ENCODE data around the gene PDS5A.
"Not testable (repeated sequence)": the region's sequence is repeated elsewhere in the genome, so short reads cannot be mapped to it uniquely, and the experiment has no call there.

Gene PDS5A

GRCh38 chr4:39913471-39913870 lies 64.2 kb downstream of the PDS5A start:
- Histone ChIP-seq H3K79me2 (ENCODE audit: low read length) (peaks cover 9% of the 10 kb centered on the region), H3K4me3 (ENCODE audit: low read length) (no peak overlapping the region), H3K9me3 (replicated peaks; ENCODE audit: insufficient read depth, low read length) (no peaks in the 10 kb centered on the region), H3K4me2 (ENCODE audit: low read depth, low read length) (no peak overlapping the region), H2AFZ (ENCODE audit: low read length) (no peak overlapping the region), H3K36me3 (replicated peaks; ENCODE audit: insufficient read depth, low read length) (peaks cover 8% of the 10 kb centered on the region), H4K20me1 (ENCODE audit: insufficient read depth, low read length) (no peaks in the 10 kb centered on the region), H3K4me1 (ENCODE audit: low read length) (no peaks in the 10 kb centered on the region), H3K9me2 (replicated peaks; ENCODE audit: insufficient read depth, low read length) (no peaks in the 10 kb centered on the region), H3K27me3 (replicated peaks; ENCODE audit: insufficient read depth, low read length) (no peaks in the 10 kb centered on the region), H3K27ac (ENCODE audit: low read length) (no peak overlapping the region), H3F3A (ENCODE audit: insufficient read depth, low read length) (peaks cover 6% of the 10 kb centered on the region; the same call in 1 of the 2 replicates), H3K9ac (ENCODE audit: low read length) (no peak overlapping the region)
- no peak for TF ChIP-seq EZH2phosphoT487 (IDR thresholded peaks at IDR 0.05; ENCODE audit: low read length)
- DNase-seq, result no peak

GRCh38 chr4:39910064-39910463 lies 67.6 kb downstream of the PDS5A start:
- Histone ChIP-seq H3K36me3 (replicated peaks; ENCODE audit: insufficient read depth, low read length) (peaks cover 8% of the 10 kb centered on the region), H3K4me1 (ENCODE audit: low read length) (no peaks in the 10 kb centered on the region)

GRCh38 chr4:39908284-39908683 lies 69.4 kb downstream of the PDS5A start:
- no peaks in the 10 kb centered on the region for H4K20me1 ChIP-seq (ENCODE audit: insufficient read depth, low read length)
- H3K4me3 ChIP-seq (ENCODE audit: low read length), result no peak overlapping the region
- no peak overlapping the region for H3K27ac ChIP-seq (ENCODE audit: low read length)
- no peak overlapping the region for H3K4me2 ChIP-seq (ENCODE audit: low read depth, low read length)
- H3K4me1 ChIP-seq (ENCODE audit: low read length), result no peaks in the 10 kb centered on the region
- no peaks in the 10 kb centered on the region for H3K27me3 ChIP-seq (replicated peaks; ENCODE audit: insufficient read depth, low read length)
- H3F3A ChIP-seq (ENCODE audit: insufficient read depth, low read length), result peaks cover 4% of the 10 kb centered on the region; the same call in 1 of the 2 replicates
- no peak overlapping the region for H2AFZ ChIP-seq (ENCODE audit: low read length)
- H3K9ac ChIP-seq (ENCODE audit: low read length), result no peak overlapping the region
- no peaks in the 10 kb centered on the region for H3K9me3 ChIP-seq (replicated peaks; ENCODE audit: insufficient read depth, low read length)
- no peak for DNase-seq
- H3K36me3 ChIP-seq (replicated peaks; ENCODE audit: insufficient read depth, low read length), result peaks cover 8% of the 10 kb centered on the region; the same call in 1 of the 2 replicates
- TF ChIP-seq EZH2phosphoT487 (IDR thresholded peaks at IDR 0.05; ENCODE audit: low read length) (no peak), EZH2 (optimal IDR thresholded peaks at IDR 0.05; ENCODE audit: low read depth, low read length) (no peak), CTCF (IDR thresholded peaks at IDR 0.05; ENCODE audit: low read length) (no peak)
- H3K79me2 ChIP-seq (ENCODE audit: low read length), result peaks cover 5% of the 10 kb centered on the region; the same call in 1 of the 2 replicates
- no peaks in the 10 kb centered on the region for H3K9me2 ChIP-seq (replicated peaks; ENCODE audit: insufficient read depth, low read length)

More at GRCh38 chr4:39910064-39910463, 67.6 kb downstream of the PDS5A start:
- Histone ChIP-seq H3F3A (ENCODE audit: insufficient read depth, low read length) (peaks cover 6% of the 10 kb centered on the region; the same call in 1 of the 2 replicates), H3K9me3 (replicated peaks; ENCODE audit: insufficient read depth, low read length) (no peaks in the 10 kb centered on the region), H3K9ac (ENCODE audit: low read length) (no peak overlapping the region), H2AFZ (ENCODE audit: low read length) (no peak overlapping the region), H3K79me2 (ENCODE audit: low read length) (peaks cover 5% of the 10 kb centered on the region), H3K9me2 (replicated peaks; ENCODE audit: insufficient read depth, low read length) (no peaks in the 10 kb centered on the region), H3K4me3 (ENCODE audit: low read length) (no peak overlapping the region), H3K27me3 (replicated peaks; ENCODE audit: insufficient read depth, low read length) (no peaks in the 10 kb centered on the region), H4K20me1 (ENCODE audit: insufficient read depth, low read length) (no peaks in the 10 kb centered on the region), H3K27ac (ENCODE audit: low read length) (no peak overlapping the region), H3K4me2 (ENCODE audit: low read depth, low read length) (no peak overlapping the region)
- DNase-seq, result no peak
- TF ChIP-seq EZH2phosphoT487 (IDR thresholded peaks at IDR 0.05; ENCODE audit: low read length) (no peak), CTCF (IDR thresholded peaks at IDR 0.05; ENCODE audit: low read length) (no peak), EZH2 (optimal IDR thresholded peaks at IDR 0.05; ENCODE audit: low read depth, low read length) (no peak)

GRCh38 chr4:39905656-39906055 lies 72.1 kb downstream of the PDS5A start:
- no peak overlapping the region for H3K27ac ChIP-seq (ENCODE audit: low read length)
- H3K79me2 ChIP-seq (ENCODE audit: low read length), result no peaks in the 10 kb centered on the region
- H3K27me3 ChIP-seq (replicated peaks; ENCODE audit: insufficient read depth, low read length), result no peaks in the 10 kb centered on the region
- no peaks in the 10 kb centered on the region for H3F3A ChIP-seq (ENCODE audit: insufficient read depth, low read length)
- H3K9me2 ChIP-seq (replicated peaks; ENCODE audit: insufficient read depth, low read length), result no peaks in the 10 kb centered on the region
- TF ChIP-seq EZH2phosphoT487 (IDR thresholded peaks at IDR 0.05; ENCODE audit: low read length), result no peak
- no peak overlapping the region for H3K4me2 ChIP-seq (ENCODE audit: low read depth, low read length)
- no peaks in the 10 kb centered on the region for H3K4me1 ChIP-seq (ENCODE audit: low read length)
- no peak for DNase-seq
- H3K36me3 ChIP-seq (replicated peaks; ENCODE audit: insufficient read depth, low read length), result no peaks in the 10 kb centered on the region; the same call in 1 of the 2 replicates
- H4K20me1 ChIP-seq (ENCODE audit: insufficient read depth, low read length), result no peaks in the 10 kb centered on the region
- H2AFZ ChIP-seq (ENCODE audit: low read length), result no peak overlapping the region
- H3K9ac ChIP-seq (ENCODE audit: low read length), result no peak overlapping the region
- no peak overlapping the region for H3K4me3 ChIP-seq (ENCODE audit: low read length)
- H3K9me3 ChIP-seq (replicated peaks; ENCODE audit: insufficient read depth, low read length), result no peaks in the 10 kb centered on the region

- H3K79me2 ChIP-seq (ENCODE audit: low read length); H2AFZ ChIP-seq (ENCODE audit: low read length); H3K9ac ChIP-seq (ENCODE audit: low read length); H3F3A ChIP-seq (ENCODE audit: insufficient read depth, low read length); H3K9me2 ChIP-seq (replicated peaks; ENCODE audit: insufficient read depth, low read length); H3K9me3 ChIP-seq (replicated peaks; ENCODE audit: insufficient read depth, low read length); H3K4me2 ChIP-seq (ENCODE audit: low read depth, low read length); H3K27ac ChIP-seq (ENCODE audit: low read length); H3K4me3 ChIP-seq (ENCODE audit: low read length); H3K27me3 ChIP-seq (replicated peaks; ENCODE audit: insufficient read depth, low read length); H3K36me3 ChIP-seq (replicated peaks; ENCODE audit: insufficient read depth, low read length); H4K20me1 ChIP-seq (ENCODE audit: insufficient read depth, low read length); DNase-seq; H3K4me1 ChIP-seq (ENCODE audit: low read length): not testable (repeated sequence)
Observed at GRCh38 chr4:39905019-39905418, 72.7 kb downstream of the PDS5A start.

Data from MM.1S (cell line).